ENCODE results near the gene SLIT3. TPM values are rescaled to one million over a fixed set of nuclear protein-coding genes. Genes with fewer than 3 reads are reported as not detected.

Gene SLIT3
- total RNA-seq, 2 donors from 2014 or later: 6.6 to 6.7 TPM

- Histone ChIP-seq H3K4me3 (no peak overlapping the region), H3K27ac (no peak overlapping the region), H3K4me1 (no peaks in the 10 kb centered on the region), H3K27me3 (no peaks in the 10 kb centered on the region), H3K36me3 (replicated peaks in 1 of 2; ENCODE audit: insufficient read depth in 1 of 2, low read depth in 2 of 2) (no peaks in the 10 kb centered on the region), H3K9me3 (no peaks in the 10 kb centered on the region)
- ATAC-seq (no peak), DNase-seq (no peak)
- intact Hi-C loops (cut with DNase I): no loop called here
- 68 to 70% methylated on average over 11 of the region's 11 CpGs for WGBS, 2 donors
- no peak for TF ChIP-seq POLR2A (IDR thresholded peaks at IDR 0.05)
- peak in 3 of 7 experiments; percentile 4 to 19 (median 15) for TF ChIP-seq CTCF (IDR thresholded peaks at IDR 0.05)
Observed at GRCh38 chr5:169003721-169004541, 297.0 kb downstream of the SLIT3 start.

GRCh38 chr5:169002953-169003555, 297.9 kb downstream of the SLIT3 start:
- ATAC-seq (no peak), DNase-seq (no peak)
- intact Hi-C loops (cut with DNase I): no loop called here
- WGBS, 2 donors: 81 to 86% methylated on average over 6 of the region's 6 CpGs
- no peaks in the 10 kb centered on the region for H3K27me3 ChIP-seq
- H3K36me3 ChIP-seq (replicated peaks in 1 of 2; ENCODE audit: insufficient read depth in 1 of 2, low read depth in 2 of 2): no peaks in the 10 kb centered on the region
- no peaks in the 10 kb centered on the region for H3K9me3 ChIP-seq
- no peaks in the 10 kb centered on the region for H3K4me1 ChIP-seq
- H3K4me3 ChIP-seq: no peak overlapping the region
- no peak overlapping the region for H3K27ac ChIP-seq
- no peak for TF ChIP-seq CTCF (IDR thresholded peaks at IDR 0.05)
- no peak for TF ChIP-seq POLR2A (IDR thresholded peaks at IDR 0.05)

GRCh38 chr5:169001394-169001793, 299.5 kb downstream of the SLIT3 start:
- ATAC-seq: no peak
- intact Hi-C loops (cut with DNase I): no loop called here
- TF ChIP-seq CTCF (IDR thresholded peaks at IDR 0.05): no peak
- TF ChIP-seq POLR2A (IDR thresholded peaks at IDR 0.05): no peak
- Histone ChIP-seq H3K27me3 (no peaks in the 10 kb centered on the region), H3K4me3 (no peak overlapping the region), H3K27ac (no peak overlapping the region), H3K9me3 (no peaks in the 10 kb centered on the region), H3K4me1 (no peaks in the 10 kb centered on the region), H3K36me3 (replicated peaks in 1 of 2; ENCODE audit: insufficient read depth in 1 of 2, low read depth in 2 of 2) (no peaks in the 10 kb centered on the region)
- no peak for DNase-seq
- WGBS, 2 donors: 34 to 61% methylated on average over 3 of the region's 3 CpGs

GRCh38 chr5:168995024-168995423, 305.9 kb downstream of the SLIT3 start:
- TF ChIP-seq CTCF (IDR thresholded peaks at IDR 0.05) (no peak), POLR2A (IDR thresholded peaks at IDR 0.05) (no peak)
- 65 to 70% methylated on average over 3 of the region's 3 CpGs for WGBS, 2 donors
- no peaks in the 10 kb centered on the region for H3K36me3 ChIP-seq (replicated peaks in 1 of 2; ENCODE audit: insufficient read depth in 1 of 2, low read depth in 2 of 2)
- no peaks in the 10 kb centered on the region for H3K9me3 ChIP-seq
- DNase-seq: no peak
- intact Hi-C loops (cut with DNase I): loop anchor here (10.0 kb wide), 2 partner anchors 210 to 300 kb away; no protein-coding TSS in a partner anchor
- H3K4me3 ChIP-seq: no peak overlapping the region
- ATAC-seq: no peak
- H3K27ac ChIP-seq: no peak overlapping the region
- H3K27me3 ChIP-seq: no peaks in the 10 kb centered on the region
- H3K4me1 ChIP-seq: no peaks in the 10 kb centered on the region
